Measurements from ENCODE around the gene CLRN3. TPM values are rescaled to one million over a fixed set of nuclear protein-coding genes. Genes with fewer than 3 reads are reported as not detected.

CLRN3 gene
- total and polyA plus RNA-seq, 7 donors: 0.03 TPM; not detected in 6

DNA sequence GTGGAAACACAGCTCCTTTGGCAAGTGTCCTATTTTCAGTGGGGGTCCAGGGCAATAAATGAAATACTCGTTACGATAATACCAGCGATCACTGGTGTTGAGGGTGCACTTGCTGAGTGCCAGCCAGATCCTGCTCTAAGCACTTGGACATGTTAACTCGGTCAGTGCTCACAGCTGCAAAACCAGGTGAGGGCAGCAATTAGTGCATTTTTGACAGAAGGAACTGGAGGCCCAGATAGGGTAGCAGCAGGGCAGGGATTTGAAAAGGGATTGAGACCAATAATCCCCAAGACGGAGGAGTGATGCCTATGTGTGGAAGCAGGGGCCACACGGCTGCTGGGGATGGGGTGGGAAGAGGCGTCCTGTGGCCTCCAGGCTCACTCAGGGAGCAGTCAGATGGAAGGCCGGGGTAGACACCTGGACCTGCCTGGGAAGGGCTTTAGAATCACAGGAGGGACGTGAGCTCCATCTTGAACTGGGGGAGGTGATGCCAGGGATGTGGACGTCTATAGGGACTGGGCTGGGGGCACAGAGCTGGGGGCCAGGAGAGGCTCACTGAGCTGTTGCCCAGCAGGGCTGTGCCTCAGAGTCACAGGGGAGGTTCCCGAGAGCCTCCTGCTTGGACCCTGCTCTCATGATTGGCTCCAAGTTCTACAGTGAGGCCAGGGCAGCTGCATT, 28.5 kb upstream of the CLRN3 start:
- WGBS, 3 donors: 80 to 93% (median 81%) methylated on average over 11 of the region's 11 CpGs
- intact Hi-C loops (cut with DNase I): no loop called here
- TF ChIP-seq, protein P1, sequence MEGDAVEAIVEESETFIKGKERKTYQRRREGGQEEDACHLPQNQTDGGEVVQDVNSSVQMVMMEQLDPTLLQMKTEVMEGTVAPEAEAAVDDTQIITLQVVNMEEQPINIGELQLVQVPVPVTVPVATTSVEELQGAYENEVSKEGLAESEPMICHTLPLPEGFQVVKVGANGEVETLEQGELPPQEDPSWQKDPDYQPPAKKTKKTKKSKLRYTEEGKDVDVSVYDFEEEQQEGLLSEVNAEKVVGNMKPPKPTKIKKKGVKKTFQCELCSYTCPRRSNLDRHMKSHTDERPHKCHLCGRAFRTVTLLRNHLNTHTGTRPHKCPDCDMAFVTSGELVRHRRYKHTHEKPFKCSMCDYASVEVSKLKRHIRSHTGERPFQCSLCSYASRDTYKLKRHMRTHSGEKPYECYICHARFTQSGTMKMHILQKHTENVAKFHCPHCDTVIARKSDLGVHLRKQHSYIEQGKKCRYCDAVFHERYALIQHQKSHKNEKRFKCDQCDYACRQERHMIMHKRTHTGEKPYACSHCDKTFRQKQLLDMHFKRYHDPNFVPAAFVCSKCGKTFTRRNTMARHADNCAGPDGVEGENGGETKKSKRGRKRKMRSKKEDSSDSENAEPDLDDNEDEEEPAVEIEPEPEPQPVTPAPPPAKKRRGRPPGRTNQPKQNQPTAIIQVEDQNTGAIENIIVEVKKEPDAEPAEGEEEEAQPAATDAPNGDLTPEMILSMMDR (IDR thresholded peaks at IDR 0.05): no peak
- no peaks in the 10 kb centered on the region for H3K27me3 ChIP-seq (ENCODE audit: insufficient read depth in 3 of 3, low read length in 2 of 3)
- H3K27ac ChIP-seq: no peak overlapping the region
- peaks cover 47% of the 10 kb centered on the region for H3K4me1 ChIP-seq
- no peak for DNase-seq
- H3K36me3 ChIP-seq (ENCODE audit: insufficient read depth in 1 of 2, low read depth in 1 of 2): no peaks in the 10 kb centered on the region
- no peak overlapping the region for H3K4me3 ChIP-seq
- ATAC-seq: no peak
- no peaks in the 10 kb centered on the region for H3K9me3 ChIP-seq

DNA sequence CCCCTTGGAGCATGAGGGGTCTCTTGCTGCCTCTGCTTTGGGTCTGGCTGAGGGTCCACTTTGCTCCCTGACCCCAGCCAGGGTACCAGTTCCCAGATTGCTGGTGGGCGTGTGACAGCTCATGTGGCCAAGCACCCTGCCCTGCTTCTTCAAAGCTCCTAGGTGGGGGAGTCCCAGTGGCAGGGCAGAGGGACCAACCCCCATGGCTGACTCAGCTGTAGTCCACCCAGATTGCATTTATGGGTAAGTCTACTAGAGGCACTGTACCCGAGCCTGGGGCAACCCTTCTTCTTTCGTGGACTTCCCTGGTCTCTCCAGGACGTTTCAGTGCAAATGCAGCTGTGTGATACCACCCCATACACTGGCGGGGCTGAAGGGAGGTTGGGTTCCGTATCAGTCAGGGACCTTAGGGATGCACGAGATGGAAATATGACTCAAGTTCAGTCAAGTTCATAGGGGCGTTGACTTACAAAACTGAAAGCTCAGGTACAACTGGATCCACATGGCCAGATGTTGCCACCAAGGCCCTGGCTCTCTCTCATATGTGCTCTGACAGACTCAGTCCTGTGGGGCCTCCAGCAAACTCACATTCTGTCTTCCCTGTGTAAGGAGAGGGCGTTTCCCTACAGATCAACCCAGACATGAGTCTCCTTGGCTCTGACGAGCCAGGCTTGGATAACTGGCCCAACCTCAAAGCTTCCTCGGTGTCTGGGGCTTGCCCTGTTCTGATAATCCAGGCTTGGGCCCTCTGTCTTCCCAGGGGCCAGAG, 27.7 kb upstream of the CLRN3 start:
- no peak for DNase-seq
- WGBS, 3 donors: 76 to 81% (median 76%) methylated on average over 11 of the region's 11 CpGs

DNA sequence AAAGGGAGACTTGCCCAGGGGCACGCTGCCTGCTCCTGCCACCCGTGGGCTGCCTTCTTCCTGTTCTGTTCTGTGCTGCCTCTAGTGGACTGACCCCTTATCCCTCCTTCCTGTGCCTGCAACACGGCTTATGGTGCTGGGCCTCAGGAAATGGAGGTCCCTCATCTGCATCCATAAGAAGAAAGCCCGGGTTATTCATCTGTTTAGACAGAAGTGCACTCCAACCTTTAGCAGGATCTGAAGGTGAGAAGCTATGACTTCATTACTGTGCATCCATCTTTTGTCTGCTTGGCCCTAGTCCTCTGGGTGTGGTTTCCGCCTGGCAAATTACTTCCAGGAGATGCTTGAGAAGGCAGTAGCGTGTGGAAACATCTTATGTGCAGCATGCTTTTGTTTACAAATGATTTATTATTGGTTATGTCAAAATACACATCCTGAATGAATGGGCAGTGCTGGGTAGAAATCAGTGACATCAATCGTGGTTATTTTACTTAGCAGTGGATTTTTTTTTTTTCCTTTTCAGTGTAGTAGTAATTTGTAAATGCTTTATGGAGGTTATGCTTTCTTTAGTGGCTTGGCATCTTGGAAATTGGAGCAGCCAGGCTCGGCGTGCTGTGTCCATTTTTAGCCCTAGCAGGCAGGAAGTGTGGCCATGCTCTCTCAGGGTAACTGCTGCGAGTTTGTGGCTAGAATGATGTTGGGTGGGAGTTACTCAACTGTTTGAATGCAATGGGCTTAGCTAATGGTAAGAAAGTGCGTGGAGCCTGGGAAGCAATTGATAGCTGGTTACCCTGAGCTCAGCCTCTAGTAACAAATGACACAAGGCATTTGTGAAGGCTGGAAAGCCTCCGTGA, 26.9 kb upstream of the CLRN3 start:
- Histone ChIP-seq H3K9me3 (no peaks in the 10 kb centered on the region), H3K27me3 (ENCODE audit: insufficient read depth in 3 of 3, low read length in 2 of 3) (no peaks in the 10 kb centered on the region), H3K27ac (peak overlapping the region; percentile 74), H3K4me1 (peaks cover 47% of the 10 kb centered on the region), H3K36me3 (ENCODE audit: insufficient read depth in 1 of 2, low read depth in 1 of 2) (no peaks in the 10 kb centered on the region), H3K4me3 (no peak overlapping the region)
- DNase-seq (no peak), ATAC-seq (peak; percentile 51 to 72 (median 66))
- intact Hi-C loops (cut with DNase I): no loop called here
- 21 to 30% (median 26%) methylated on average over 12 of the region's 12 CpGs for WGBS, 3 donors
- TF ChIP-seq, protein P1 (IDR thresholded peaks at IDR 0.05): peak; percentile 3

More for the DNA sequence above, 27.7 kb upstream of the CLRN3 start:
- H3K27ac ChIP-seq: peak overlapping the region; percentile 74
- TF ChIP-seq, protein P1 (IDR thresholded peaks at IDR 0.05): no peak
- no peaks in the 10 kb centered on the region for H3K36me3 ChIP-seq (ENCODE audit: insufficient read depth in 1 of 2, low read depth in 1 of 2)
- H3K27me3 ChIP-seq (ENCODE audit: insufficient read depth in 3 of 3, low read length in 2 of 3): no peaks in the 10 kb centered on the region
- H3K9me3 ChIP-seq: no peaks in the 10 kb centered on the region
- ATAC-seq: no peak
- peaks cover 47% of the 10 kb centered on the region for H3K4me1 ChIP-seq
- intact Hi-C loops (cut with DNase I): no loop called here
- H3K4me3 ChIP-seq: no peak overlapping the region

DNA sequence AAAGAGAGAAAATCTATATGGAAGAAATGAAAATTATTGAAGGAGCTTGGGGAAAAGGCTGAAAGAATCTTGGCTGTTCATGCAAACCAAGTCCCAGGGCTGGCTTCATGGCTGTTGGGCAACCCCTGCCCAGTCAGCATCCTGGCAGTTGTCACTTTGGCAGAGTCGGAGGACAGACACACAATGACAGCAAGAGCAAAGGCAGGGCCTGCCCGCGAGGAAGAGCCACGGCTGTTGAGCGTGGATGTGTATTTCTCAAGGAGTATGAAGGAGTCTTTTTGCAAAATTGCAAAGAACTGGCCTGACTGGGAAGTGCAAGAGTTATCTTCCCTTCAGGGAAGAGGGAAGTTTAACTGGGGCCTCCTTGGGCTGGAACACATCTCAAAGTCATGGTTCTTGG, 25.8 kb upstream of the CLRN3 start:
- Histone ChIP-seq H3K4me3 (no peak overlapping the region), H3K27ac (peak overlapping the region; percentile 74), H3K4me1 (peaks cover 47% of the 10 kb centered on the region), H3K9me3 (no peaks in the 10 kb centered on the region), H3K27me3 (ENCODE audit: insufficient read depth in 3 of 3, low read length in 2 of 3) (no peaks in the 10 kb centered on the region), H3K36me3 (ENCODE audit: insufficient read depth in 1 of 2, low read depth in 1 of 2) (no peaks in the 10 kb centered on the region)
- intact Hi-C loops (cut with DNase I): no loop called here
- TF ChIP-seq, protein P1 (IDR thresholded peaks at IDR 0.05): no peak
- 27 to 49% (median 37%) methylated on average over 5 of the region's 5 CpGs for WGBS, 3 donors
- DNase-seq (peak; percentile 72 to 79), ATAC-seq (peak; percentile 70 to 85 (median 74))
